MV-4-11 (cell line): ENCODE data around the gene TXNRD2.

Experiments
- DNase-seq: peaks from one replicate; lab custom pipeline; 2025; lab: John Stamatoyannopoulos, UW

TXNRD2 gene

DNA sequence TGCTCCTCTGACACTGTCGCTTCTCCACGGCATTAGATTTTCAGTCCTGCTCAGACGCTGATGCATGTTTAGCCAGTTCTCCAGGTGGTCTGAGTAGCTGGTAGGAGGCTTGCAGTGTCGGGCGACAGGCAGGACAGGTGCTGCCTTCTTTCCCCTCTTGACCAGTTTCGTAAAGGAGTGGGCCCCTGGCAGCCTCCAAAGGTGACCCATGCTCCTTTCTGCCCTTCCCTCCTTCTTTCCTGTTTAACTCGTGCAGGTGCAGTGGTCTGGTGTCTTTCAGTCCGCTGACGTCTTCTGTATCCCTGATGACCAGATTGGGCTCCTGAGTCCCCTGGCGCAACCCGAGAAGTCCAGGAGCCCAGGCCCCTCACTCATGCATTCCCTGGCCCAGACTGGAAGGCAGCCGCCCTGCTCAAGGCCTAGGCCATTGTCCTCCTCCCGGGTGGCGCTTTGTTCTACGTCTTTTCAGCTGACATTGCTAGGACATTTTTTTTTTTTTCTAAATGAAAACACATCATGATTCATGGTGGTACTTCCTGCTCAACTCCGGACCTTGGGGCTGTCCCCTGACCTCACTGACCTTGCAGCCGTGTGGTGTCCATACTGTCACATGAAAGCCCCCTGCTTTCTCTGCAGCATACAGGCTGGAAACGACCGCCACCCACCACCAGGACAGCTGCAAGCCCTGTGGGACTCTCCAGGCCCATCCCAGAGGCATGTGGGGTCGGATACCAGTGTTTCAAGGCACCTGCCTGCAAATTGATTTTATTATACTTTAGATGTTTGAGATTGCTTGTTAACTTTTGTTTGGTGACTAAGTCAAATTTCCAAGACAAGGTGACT, 25.5 kb upstream of the TXNRD2 start:
- DNase-seq = no peak

DNA sequence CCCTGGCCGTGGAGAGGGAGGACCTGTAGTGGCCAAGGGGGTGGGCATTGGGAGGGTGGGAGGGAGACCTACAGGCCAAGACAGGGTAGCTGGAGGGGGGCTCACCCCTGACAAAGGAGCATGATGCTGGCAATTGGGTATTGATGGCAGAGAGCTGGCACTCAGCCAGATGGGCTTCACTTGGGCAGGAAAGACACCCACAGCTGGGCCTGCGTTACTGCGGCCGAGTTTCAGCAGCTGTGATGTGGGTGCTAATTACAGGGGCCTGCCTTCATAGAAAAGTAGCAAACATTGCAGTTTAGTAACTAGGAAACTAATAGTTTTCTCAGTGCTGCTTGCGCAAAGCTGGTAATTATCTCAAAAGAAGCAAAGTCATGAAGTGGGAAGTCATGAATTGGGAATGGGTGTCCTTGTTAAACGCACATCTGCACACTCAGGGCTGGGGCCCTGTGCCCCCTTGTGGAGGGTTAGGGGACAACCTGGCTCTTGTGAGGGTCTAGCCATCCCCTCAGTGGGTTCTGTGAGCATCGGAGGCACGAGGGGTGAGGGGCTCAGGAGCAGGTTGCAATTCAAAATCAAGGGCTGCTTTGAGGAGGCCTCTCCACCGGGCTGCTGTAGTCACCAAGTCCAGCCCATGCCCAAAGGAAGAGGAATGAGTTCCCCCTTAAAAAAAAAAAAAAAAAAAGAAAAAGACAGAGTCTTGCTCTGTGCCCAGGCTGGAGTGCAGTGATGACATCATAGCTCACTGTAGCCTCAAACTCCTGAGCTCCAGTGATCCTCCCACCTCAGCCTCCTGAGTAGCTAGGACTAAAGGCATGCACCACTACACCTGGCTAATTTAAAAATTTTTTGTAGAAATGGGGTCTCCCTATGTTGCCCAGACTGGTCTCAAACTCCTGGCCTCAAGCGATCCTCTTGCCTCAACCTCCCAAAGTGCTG, 24.4 kb upstream of the TXNRD2 start:
- peak; percentile 37 for DNase-seq

DNA sequence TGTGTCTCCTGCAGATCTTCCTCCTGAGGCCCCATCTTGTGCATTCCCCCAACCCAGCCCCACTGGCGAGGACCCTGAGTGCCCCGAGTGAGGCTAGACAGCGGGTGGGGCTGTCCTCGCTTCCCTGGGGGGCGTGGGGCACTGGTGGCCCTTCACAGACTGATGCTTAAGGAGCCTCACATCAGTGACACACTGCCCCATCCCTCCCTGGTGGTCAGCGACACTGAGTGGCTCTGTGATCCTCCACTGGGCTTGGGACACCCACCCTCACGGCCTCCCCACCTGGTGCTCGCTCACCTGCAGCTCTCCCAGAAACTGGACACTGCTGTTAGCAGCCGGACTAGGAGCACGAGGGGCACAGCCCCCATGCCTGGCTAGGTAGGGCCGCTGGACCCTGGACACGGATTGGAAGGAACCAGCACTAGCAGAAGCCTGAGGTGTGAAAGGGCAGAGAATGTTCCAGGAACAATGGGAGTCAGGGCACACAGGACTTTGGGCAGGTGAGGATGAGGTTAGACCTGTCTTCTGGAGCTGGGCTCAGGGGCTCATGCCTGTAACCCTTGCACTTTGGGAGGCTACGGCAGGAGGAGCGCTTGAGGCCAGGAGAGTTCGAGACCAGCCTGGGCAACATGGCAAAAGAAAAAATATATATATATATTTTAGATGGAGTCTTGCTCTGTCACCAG, 23.2 kb upstream of the TXNRD2 start:
- no peak for DNase-seq

DNA sequence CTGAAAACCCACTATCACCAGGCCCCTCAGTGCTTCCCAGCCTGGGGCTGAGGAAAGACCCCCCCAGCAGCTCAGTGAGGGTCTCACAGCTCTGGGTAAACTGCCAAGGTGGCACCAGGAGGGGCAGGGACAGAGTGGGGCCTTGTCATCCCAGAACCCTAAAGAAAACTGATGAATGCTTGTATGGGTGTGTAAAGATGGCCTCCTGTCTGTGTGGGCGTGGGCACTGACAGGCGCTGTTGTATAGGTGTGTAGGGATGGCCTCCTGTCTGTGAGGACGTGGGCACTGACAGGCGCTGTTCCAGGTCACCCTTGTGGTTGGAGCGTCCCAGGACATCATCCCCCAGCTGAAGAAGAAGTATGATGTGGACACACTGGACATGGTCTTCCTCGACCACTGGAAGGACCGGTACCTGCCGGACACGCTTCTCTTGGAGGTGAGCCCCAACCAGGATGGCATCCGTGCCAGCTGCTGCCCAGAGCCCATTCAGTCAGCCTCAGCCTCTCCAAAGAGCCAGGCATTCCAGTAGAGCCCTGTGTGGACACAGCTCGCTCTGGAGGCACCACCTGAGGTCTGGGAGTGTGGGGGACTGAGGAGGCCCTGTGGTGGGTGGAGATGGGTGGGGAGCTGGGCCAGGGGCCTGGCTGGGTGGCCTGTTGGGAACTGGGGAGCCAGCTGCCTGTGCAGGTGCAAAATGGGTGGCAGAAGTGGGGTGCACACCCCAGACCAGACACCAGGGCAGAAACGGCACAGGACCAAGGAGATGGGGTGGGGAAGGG, 22.4 kb upstream of the TXNRD2 start:
- no peak for DNase-seq

DNA sequence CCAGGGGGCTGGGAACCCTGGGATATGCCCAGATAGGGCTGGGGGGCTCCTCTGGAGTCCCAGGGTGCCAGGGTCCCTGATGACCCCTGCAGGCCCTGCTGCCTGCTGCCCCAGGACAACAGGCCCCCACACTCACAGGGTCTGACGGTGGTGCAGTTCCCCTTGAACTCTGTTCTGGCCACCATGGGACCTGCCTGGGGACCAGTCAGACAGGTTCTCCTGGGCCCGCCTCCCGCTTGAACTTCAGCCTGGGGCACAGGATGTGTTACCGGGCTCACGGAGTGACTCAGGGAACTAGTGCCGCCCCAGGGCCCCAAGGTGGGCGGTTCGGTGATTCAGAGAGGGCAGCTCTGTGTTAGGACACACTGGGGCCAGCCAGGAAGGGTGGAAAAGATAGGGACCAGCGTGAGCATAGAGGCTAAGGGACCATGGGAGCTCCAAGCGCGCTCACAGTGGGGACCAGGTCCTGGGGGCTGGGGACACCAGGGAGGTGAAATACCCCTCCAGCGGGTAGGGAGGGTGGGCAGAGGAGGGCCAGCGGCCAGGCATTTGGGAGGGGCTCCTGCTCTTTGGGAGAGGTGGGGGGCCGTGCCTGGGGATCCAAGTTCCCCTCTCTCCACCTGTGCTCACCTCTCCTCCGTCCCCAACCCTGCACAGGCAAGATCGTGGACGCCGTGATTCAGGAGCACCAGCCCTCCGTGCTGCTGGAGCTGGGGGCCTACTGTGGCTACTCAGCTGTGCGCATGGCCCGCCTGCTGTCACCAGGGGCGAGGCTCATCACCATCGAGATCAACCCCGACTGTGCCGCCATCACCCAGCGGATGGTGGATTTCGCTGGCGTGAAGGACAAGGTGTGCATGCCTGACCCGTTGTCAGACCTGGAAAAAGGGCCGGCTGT, 21.5 kb upstream of the TXNRD2 start:
- no peak for DNase-seq

DNA sequence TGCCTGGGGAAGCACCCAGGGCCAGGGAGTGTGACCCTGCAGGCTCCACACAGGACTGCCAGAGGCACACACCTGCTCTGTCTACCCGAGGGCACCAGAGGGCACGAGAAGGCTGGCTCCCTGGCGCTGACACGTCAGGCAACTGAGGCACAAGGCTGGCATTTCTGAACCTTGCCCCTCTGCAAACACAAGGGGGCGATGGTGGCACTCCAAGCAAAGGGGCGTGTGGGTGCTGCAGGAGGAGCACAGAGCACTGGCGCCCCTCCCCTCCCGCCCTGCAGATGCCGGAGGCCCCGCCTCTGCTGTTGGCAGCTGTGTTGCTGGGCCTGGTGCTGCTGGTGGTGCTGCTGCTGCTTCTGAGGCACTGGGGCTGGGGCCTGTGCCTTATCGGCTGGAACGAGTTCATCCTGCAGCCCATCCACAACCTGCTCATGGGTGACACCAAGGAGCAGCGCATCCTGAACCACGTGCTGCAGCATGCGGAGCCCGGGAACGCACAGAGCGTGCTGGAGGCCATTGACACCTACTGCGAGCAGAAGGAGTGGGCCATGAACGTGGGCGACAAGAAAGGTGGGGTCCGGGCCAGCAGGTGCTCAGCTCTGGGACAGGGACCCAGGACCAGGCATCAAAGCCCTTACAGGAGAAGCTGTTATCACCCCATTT, 20.8 kb upstream of the TXNRD2 start:
- DNase-seq = peak; percentile 60

DNA sequence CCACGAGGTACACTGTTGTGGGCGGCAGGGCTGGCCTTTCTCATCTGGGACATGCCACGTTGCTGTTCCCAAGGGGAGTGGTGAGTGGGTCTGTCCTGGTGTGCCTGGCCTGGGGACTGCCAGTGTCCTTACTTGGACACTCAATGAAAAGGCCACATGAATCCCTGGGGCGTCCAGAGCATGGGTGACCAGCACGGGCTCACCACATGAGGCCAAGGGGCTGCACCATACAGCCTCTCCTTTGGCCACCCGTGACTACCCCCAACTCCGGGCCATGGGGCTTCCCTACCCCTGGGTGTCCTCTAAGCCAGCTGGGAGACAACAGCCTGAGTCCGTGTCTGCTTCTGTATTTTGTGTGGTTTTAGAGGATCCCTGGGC, 20.2 kb upstream of the TXNRD2 start:
- DNase-seq = no peak

DNA sequence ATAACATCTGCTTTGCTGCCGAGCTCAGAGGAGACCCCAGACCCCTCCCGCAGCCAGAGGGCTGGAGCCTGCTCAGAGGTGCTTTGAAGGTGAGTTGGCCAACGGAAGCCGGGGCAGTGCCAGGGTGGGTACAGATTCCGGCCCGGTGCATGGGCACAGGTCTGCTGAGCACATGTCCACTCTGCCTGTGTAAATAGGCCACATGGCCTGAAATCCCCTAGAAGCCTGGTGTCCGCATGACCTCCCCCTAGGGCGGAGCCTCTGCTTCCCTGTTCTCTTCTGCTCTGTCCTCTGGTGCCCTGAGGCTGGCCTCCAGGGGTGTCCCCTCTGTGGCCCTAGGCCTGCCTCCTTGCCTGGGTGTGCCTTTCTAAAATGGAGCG, 19.6 kb upstream of the TXNRD2 start:
- DNase-seq = no peak

DNA sequence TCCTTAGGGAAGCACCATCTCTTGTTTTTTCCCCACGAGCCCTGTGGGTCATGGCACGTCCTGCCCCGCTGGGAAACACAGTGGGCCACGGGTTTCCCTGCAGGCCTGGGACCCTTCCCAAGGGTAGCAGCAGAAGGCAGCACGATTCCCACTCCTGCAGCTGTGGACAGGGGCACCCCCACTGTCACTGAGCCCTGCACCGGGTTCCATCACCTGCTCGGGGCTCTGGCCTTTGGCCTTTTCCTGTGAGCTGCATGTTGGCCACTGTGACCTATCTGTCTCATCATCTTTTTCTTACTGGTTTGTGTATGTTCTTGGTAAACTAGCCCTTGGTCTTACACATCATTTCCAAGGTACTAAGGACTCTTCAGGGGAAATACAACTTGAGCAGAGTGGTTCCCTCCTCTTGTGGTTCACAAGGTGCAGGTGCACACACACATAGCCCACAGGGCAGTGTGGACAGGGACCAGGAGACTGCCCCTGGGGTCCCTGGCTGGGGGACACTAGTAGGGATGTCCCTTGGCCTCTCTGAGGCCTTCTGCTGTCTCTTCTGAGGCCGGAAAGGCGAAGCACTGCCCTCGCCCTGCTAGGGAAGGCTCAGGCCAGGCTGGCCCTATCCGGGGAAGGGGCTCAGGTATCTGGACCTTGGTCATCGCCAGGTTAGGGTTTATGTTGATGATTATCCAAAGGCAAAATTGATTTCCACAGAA, 19.0 kb upstream of the TXNRD2 start:
- no peak for DNase-seq

DNA sequence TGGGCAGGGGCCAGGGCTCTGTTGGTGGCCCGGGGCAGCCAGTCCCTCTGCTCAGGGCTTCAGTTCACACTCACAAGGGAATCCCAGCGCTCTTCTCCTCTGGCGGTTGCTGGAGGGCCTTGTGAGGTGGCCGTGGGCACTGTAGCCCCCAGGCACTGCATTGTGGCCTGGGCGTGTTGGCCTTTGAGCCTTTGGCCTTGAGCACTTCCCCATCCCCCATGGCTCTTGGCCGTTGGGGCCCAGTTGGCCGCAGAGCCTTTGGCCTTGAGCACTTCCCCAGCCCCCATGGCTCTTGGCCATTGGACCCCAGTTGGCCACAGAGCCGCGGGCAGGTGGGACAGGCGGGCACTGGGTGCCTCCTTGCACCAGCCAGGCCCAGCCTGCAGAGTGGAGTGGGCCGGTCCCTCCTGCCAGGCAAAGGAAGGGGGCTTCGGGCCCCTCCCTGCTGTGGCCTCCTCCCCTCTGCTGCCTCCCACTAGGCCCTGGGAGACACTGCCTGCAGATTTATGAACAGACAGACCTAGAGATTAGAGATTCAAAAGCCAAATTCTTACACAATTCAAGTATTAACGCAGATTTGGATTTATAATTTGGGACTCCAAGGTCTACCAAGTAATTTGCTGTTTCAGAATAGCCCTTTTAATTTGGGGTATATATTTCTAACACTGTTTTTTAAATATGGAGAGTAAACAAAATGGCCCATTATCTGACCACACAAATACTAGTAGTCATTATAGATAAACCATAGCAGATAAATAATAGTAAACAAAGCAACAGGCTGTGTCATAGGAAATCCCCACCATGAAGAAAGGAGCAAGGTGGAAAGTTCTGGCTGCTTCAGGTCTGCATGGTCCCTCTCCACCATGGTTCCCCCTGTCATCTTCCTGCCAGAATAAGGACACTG, 18.2 kb upstream of the TXNRD2 start:
- DNase-seq = no peak

DNA sequence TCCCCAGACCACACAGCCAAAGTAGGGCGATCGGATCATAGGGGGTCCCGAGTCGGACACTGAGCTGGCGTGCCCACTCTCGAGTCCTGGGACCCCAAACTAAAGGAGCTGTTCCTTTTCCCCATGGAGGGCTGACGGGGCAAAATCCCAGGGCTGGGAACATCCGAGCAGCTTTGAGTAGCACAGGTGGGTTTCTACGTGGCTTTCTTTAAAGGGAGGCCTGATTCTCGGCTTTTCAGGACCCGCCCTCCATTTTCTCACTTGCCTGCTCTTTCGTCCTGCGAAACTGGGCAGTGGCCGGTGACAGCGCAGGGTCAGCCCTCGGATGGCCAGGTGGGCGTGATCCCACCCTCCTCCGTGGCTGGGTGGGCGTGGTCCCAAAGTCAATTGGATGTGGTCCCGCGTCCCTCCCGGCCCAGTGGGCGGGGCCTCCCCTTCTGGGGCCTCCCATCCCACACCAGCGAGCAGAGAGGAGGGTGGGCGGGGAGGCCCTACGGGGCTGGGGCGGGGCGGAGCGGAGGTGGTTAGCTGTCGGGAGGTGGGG, 17.5 kb upstream of the TXNRD2 start:
- no peak for DNase-seq

DNA sequence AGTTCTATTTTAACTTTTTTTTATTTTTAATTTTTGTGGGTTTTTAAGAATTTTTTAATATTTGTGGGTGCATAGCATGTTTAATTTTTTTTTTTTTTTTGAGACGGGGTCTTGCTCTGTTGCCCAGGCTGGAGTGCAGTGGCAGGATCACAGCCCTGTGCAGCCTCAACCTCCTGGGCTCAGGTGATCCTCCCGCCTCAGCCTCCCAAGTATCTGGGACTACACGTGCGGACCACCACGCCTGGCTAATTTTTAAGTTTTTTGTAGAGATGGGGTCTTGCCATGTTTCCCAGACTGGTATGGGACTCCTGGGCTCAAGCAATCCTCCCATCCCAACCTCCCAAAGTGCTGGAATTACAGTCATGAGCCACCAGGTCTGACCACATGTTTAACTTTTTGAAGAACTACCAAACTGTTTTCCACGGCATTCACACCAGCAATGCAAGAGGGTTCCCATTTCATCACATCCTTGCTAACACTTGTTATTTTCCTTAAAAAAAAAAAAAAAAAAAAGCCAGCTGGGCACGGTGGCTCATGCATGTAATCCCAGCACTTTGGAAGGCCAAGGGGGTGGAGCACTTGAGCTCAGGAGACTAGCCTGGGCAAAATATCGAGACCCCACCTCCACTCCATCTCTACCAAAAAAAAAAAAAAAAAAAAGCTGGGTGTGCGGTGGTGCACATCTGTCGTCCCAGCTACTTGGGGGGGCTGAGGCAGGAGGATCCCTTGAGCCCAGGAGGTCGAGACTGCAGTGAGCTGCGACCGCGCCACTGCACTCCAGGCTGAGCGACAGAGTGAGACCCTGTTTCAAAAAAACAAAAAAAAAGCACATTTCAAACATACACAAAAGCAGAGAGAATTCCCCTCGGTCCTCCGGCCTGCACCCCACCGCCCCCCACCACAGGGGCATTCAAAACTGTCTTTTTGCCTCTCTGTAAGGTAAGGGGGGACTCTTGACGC, 16.7 kb upstream of the TXNRD2 start:
- DNase-seq = no peak

DNA sequence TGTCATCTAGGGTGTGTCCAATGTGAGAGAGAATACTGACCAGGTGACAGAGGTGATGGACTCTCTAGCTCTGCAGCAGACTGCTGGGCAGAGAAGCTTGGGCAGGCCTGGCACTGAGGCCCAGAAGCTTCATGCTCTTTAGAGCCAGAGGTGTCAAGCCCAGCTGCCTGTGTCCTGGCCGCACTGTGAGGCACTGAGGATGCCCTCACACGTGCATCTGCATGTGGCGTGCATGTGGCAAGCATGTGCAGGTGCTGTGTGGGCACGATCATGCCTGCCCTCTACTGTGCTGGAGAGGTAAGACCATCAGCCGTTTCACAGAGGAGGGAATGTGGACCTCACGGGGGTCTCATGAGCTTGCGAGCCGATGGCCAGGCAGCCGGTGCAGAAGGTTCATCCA, 15.8 kb upstream of the TXNRD2 start:
- DNase-seq = no peak

DNA sequence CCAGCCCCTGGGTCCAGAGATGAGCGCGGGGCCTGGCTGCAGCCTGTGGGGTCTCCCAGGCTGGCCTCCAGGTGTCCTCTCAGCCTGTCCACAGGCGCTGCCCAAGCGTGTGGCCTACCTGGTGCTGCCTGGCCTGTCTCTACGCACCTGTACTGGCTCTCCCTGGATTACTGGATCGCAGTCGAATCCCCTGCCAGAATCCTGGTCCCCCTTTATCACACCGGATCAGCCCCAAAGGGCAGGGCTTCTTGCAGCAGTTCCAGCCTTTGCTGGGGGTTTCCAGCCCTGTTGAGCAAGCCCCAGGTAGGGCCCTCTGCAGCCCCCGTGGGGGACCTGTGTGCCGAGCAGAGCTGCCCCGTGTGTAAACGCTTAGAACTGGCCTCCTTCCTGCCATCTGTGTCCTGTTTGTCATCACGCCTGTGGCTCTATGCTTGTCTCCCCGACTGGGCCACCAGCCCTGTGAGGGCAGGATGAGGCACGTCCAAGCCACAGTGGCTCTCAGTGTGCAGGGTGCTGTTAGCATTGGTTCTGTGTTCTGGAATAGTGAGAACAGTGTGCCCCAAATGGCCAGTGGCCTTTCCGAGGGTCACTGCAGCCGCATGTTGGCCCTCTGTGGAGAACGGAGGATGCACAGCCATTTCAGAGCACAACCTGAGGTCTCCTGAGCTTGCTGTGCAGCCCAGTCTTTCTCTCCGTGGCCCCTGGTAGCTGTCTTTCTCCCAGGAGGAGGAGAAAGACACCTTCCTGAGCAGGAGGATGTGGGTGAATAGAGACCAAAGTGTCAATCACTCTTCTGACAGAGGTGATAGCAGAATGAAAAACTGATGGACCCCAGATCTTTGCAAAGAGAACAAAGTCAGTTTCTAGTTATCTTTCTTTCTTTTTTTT, 13.9 kb upstream of the TXNRD2 start:
- DNase-seq = no peak

DNA sequence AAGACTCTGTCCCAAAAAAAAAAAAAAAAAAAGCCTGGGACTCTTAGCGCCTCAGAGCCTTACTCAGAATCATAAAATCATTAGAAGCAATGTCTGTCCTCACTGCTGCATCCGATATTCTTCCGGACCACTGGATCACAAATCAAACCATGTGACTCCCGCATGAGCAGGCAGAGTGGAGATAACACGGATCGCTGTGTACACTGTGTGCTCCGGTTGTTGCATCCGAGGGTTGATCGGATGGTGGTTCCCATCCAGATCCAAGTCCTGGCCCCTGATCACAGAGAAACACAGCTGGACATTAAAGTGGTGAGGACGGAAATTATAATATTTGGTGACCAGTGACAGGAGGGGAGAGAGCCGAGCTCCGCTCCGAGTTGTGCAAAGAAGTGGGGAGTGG, 9.7 kb upstream of the TXNRD2 start:
- DNase-seq = no peak
